K562 (cell line): Measurements from ENCODE around the gene CAPN14. TPM values are rescaled to one million over a fixed set of nuclear protein-coding genes. Genes with fewer than 3 reads are reported as not detected.

ENCODE experiments used
- ATAC-seq: fragments of 200-7000 bp; cut with Tn5 transposase; 3 replicates; pipeline ENCODE4 v1.9.1; 2020; ENCODE audit warnings: moderate library complexity
- BruUV-seq: library from RNA; stranded (reverse); fragments of 400-500 nt; replicated peaks from 2 replicates; lab custom pipeline; 2021; lab: Mats Ljungman, UMichigan
- CTCF ChIA-PET: fragments of 300-600 bp; formaldehyde crosslinking; extraction: SDS; loops from one replicate; lab custom pipeline; 2021; ENCODE audit warnings: low intra/inter-chr PET ratio; lab: Yijun Ruan, JAX
- POLR2A ChIA-PET: fragments of 300-600, 350-650 bp; sonication (Branson Sonifier 250); formaldehyde crosslinking; extraction: SDS; loops from one replicate; lab custom pipeline; 2021; ENCODE audit warnings: antibody characterized with exemption, inconsistent platforms; lab: Yijun Ruan, JAX
- DNase-seq, 4 experiments: peaks; one replicate each; pipeline versions ENCODE4 v3.0.0 to v3.0.0-alpha.2; 2011 to 2018; ENCODE audit warnings: low spot score in 3 of 4, mixed read lengths in 3 of 4; ENCODE audit errors: extremely low read depth in 1 of 4
- FAIRE-seq: peaks from 2 replicates; lab custom pipeline; 2011; peaks lifted over from hg19 to GRCh38; lab: Jason Lieb, UNC
- H2AFZ ChIP-seq: 2 replicates; pipeline ENCODE4 v1.6.0; 2011; ENCODE audit warnings: low read depth, low read length, control low read depth, inconsistent platforms
- H3K27ac ChIP-seq: fragments of 200-600 bp; 3 replicates; pipeline ENCODE4 v1.8.0; 2011; ENCODE audit warnings: low read depth, mild to moderate bottlenecking, control low read depth, inconsistent platforms, low read length, moderate library complexity, mixed read lengths; ENCODE audit errors: extremely low read depth
- H3K27me3 ChIP-seq, 2 experiments: fragments of 300-600 bp in 1 of 2; 2 replicates in 1 of 2; 3 replicates in 1 of 2; pipeline versions ENCODE4 v1.6.0 to v1.8.0; 2011; ENCODE audit warnings: inconsistent platforms in 2 of 2, low read length in 2 of 2, mild to moderate bottlenecking in 1 of 2, mixed read lengths in 1 of 2, moderate library complexity in 1 of 2; ENCODE audit not compliant: control insufficient read depth in 2 of 2, insufficient read depth in 2 of 2
- H3K36me3 ChIP-seq: fragments of 300-600 bp; 3 replicates; pipeline ENCODE4 v1.8.0; 2011; ENCODE audit warnings: mild to moderate bottlenecking, low read length, inconsistent platforms; ENCODE audit not compliant: control insufficient read depth, insufficient read depth
- H3K4me1 ChIP-seq, 2 experiments: fragments of 200-600 bp in 1 of 2; replicated peaks in 1 of 2; 2 replicates in 1 of 2; 3 replicates in 1 of 2; pipeline versions ENCODE4 v1.5.1 to v1.8.0; 2011; ENCODE audit warnings: inconsistent platforms in 2 of 2, low read length in 2 of 2, mild to moderate bottlenecking in 1 of 2, mixed read lengths in 1 of 2, moderate library complexity in 1 of 2; ENCODE audit not compliant: control insufficient read depth in 2 of 2, insufficient read depth in 2 of 2
- H3K4me2 ChIP-seq: 2 replicates; pipeline ENCODE4 v1.6.1; 2011; ENCODE audit warnings: low read length, control low read depth, inconsistent platforms, mixed read lengths; ENCODE audit not compliant: insufficient read depth
- H3K4me3 ChIP-seq: fragments of 200-600 bp; sonication (generic), shearing (Covaris generic); 2 replicates; pipeline ENCODE4 v1.5.1; 2016; ENCODE audit warnings: control low read depth, inconsistent platforms
- H3K79me2 ChIP-seq: fragments of 200-600 bp; 3 replicates; pipeline ENCODE4 v1.8.0; 2011; ENCODE audit warnings: low read length, inconsistent platforms; ENCODE audit not compliant: control insufficient read depth, insufficient read depth
- H3K9ac ChIP-seq, 2 experiments: 2 replicates each; pipeline versions ENCODE4 v1.6.0 to v1.6.1; 2011; ENCODE audit warnings: low read depth in 2 of 2, low read length in 2 of 2, control low read depth in 1 of 2, inconsistent platforms in 1 of 2, mild to moderate bottlenecking in 1 of 2, mixed read lengths in 1 of 2; ENCODE audit not compliant: insufficient read depth in 1 of 2
- H3K9me1 ChIP-seq: one replicate; pipeline ENCODE4 v1.6.0; 2011; ENCODE audit warnings: inconsistent platforms, mild to moderate bottlenecking, low read length, moderate library complexity; ENCODE audit not compliant: control insufficient read depth, insufficient read depth
- H3K9me3 ChIP-seq: replicated peaks from 2 replicates; pipeline ENCODE4 v1.5.1; 2011; ENCODE audit warnings: low read depth, low read length, inconsistent platforms; ENCODE audit not compliant: control insufficient read depth, insufficient read depth
- H4K20me1 ChIP-seq: replicated peaks from 2 replicates; pipeline ENCODE4 v1.6.1; 2011; ENCODE audit warnings: low read length, inconsistent platforms, mixed read lengths; ENCODE audit not compliant: control insufficient read depth, insufficient read depth
- CEBPB ChIP-seq: fragments of 450-650 bp; IDR thresholded peaks from 2 replicates; pipeline ENCODE4 v1.6.1; 2016; ENCODE audit warnings: missing genetic modification characterization, missing compliant biosample characterization
- NCOR1 ChIP-seq: fragments of 450-650 bp; IDR thresholded peaks from 2 replicates; pipeline ENCODE4 v1.6.1; 2016; ENCODE audit warnings: mild to moderate bottlenecking, moderate library complexity
- SUPT5H ChIP-seq: fragments of 450-650 bp; IDR thresholded peaks from 2 replicates; pipeline ENCODE4 v1.6.1; 2016
- ZNF311 ChIP-seq: fragments of 250-450 bp; sonication (Bioruptor Pico); IDR thresholded peaks from 2 replicates; pipeline ENCODE4 v1.4.0; 2020; ENCODE audit warnings: mild to moderate bottlenecking, moderate library complexity
- ZNF384 ChIP-seq: IDR thresholded peaks from 2 replicates; pipeline ENCODE4 v1.6.1; 2012; ENCODE audit warnings: low read depth, low read length, improper control_type of control experiment
- WGBS: fragments of 100-300 bp; shearing (Covaris generic); methylation state at CpG from one replicate; pipeline ENCODE4 v1.1.6; 2016; ENCODE audit warnings: low coverage, mixed read lengths; ENCODE audit not compliant: insufficient coverage; ENCODE audit errors: missing lambda C conversion rate; 5-methylcytosine and 5-hydroxymethylcytosine counted together
- in situ Hi-C: fragments of 300-500 bp; cut with MboI; formaldehyde crosslinking; loops from 4 replicates; pipeline ENCODE4 v1.15.0; 2018; ENCODE audit warnings: inconsistent platforms, mixed read lengths
- intact Hi-C: fragments of 100-400 bp; cut with micrococcal nuclease; formaldehyde crosslinking; loops from 2 replicates; pipeline ENCODE4 v1.14.2; 2022
- polyA plus RNA-seq, 8 experiments: library from polyadenylated mRNA; depleted of rRNA in 4 of 8; stranded (reverse) in 5 of 8; unstranded in 3 of 8; fragments of >200 nt; fragmentation: Nextera tagmentation in 2 of 8; fragmentation: Illumina TruSeq in 1 of 8; extraction: Ambion mirVana in 2 of 8; extraction: Trizol in 1 of 8; gene quantifications; 2 replicates each; pipeline versions ENCODE4 v1.2.1 to v1.2.3, GENCODE V29; 2011 to 2014; ENCODE audit warnings: inconsistent platforms in 1 of 8, missing spikeins in 1 of 8
- total RNA-seq, 7 experiments: library from RNA; depleted of rRNA in 6 of 7; stranded (reverse); fragments of >200 nt in 6 of 7; fragmentation: Illumina TruSeq in 2 of 7; extraction: Trizol in 2 of 7; gene quantifications; 2 replicates each; pipeline versions ENCODE4 v1.2.1 to v1.2.3, GENCODE V29; 2011 to 2021; ENCODE audit warnings: low replicate concordance in 1 of 7
- TF ChIP-seq, protein P1 (sequence below): fragments of 200-400 bp; formaldehyde crosslinking; IDR thresholded peaks from 2 replicates; pipeline ENCODE4 v1.6.1; 2017; ENCODE audit warnings: mild to moderate bottlenecking, low read depth, low read length, moderate library complexity

Gene CAPN14
- total and polyA plus RNA-seq, 9 of the 15 experiments (the other 6 are each of a cell fraction or from before 2014, with no cell fraction given) = not detected

DNA sequence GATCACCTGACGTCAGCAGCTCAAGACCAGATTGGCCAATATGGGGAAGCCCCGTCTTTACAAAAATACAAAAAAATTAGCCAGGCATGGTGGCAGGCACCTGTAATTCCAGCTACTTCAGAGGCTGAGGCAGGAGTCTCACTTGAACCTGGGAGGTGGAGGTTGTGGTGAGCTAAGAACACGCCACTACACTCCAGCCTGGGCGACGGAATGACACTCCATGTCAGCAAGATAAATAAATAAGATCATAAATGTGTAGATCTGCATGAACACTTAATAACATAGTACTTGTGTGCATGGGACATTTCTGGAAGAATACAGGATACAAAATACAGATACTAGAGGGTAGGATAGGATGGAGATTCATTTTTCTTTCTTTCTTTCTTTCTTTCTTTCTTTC is 25.7 kb upstream of the CAPN14 start:
- no peaks in the 10 kb centered on the region for H3K4me1 ChIP-seq
- POLR2A ChIA-PET = no interaction called here
- no TSS peak for BruUV-seq
- H3K36me3 ChIP-seq = no peaks in the 10 kb centered on the region
- H3K9me1 ChIP-seq = no peaks in the 10 kb centered on the region
- TF ChIP-seq SUPT5H (no peak), NCOR1 (no peak), ZNF311 (no peak), ZNF384 (no peak), CEBPB (no peak)
- TF ChIP-seq, protein P1, sequence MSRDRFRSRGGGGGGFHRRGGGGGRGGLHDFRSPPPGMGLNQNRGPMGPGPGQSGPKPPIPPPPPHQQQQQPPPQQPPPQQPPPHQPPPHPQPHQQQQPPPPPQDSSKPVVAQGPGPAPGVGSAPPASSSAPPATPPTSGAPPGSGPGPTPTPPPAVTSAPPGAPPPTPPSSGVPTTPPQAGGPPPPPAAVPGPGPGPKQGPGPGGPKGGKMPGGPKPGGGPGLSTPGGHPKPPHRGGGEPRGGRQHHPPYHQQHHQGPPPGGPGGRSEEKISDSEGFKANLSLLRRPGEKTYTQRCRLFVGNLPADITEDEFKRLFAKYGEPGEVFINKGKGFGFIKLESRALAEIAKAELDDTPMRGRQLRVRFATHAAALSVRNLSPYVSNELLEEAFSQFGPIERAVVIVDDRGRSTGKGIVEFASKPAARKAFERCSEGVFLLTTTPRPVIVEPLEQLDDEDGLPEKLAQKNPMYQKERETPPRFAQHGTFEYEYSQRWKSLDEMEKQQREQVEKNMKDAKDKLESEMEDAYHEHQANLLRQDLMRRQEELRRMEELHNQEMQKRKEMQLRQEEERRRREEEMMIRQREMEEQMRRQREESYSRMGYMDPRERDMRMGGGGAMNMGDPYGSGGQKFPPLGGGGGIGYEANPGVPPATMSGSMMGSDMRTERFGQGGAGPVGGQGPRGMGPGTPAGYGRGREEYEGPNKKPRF = no peak
- H3K9ac ChIP-seq = no peak overlapping the region
- no peak overlapping the region for H3K27ac ChIP-seq
- no peaks in the 10 kb centered on the region for H3K79me2 ChIP-seq
- no peaks in the 10 kb centered on the region for H3K9me3 ChIP-seq
- ATAC-seq = no peak
- in situ Hi-C loops (no loop called here), intact Hi-C loops (no loop called here)
- H3K27me3 ChIP-seq = peaks cover 0 to 37% of the 10 kb centered on the region in 2 experiments; a peak in 3 of 5 replicates
- no peaks in the 10 kb centered on the region for H4K20me1 ChIP-seq
- no peak for FAIRE-seq
- 1% methylated on average over 5 of the region's 5 CpGs for whole genome bisulfite sequencing
- CTCF ChIA-PET = no interaction called here
- H3K4me2 ChIP-seq = no peak overlapping the region
- H2AFZ ChIP-seq = no peak overlapping the region
- H3K4me3 ChIP-seq = no peak overlapping the region
- no peak for DNase-seq
